Measurements from ENCODE around the gene AZIN2.
"Not testable (repeated sequence)": the region's sequence is repeated elsewhere in the genome, so short reads cannot be mapped to it uniquely, and the experiment has no call there.

The AZIN2 gene

DNA sequence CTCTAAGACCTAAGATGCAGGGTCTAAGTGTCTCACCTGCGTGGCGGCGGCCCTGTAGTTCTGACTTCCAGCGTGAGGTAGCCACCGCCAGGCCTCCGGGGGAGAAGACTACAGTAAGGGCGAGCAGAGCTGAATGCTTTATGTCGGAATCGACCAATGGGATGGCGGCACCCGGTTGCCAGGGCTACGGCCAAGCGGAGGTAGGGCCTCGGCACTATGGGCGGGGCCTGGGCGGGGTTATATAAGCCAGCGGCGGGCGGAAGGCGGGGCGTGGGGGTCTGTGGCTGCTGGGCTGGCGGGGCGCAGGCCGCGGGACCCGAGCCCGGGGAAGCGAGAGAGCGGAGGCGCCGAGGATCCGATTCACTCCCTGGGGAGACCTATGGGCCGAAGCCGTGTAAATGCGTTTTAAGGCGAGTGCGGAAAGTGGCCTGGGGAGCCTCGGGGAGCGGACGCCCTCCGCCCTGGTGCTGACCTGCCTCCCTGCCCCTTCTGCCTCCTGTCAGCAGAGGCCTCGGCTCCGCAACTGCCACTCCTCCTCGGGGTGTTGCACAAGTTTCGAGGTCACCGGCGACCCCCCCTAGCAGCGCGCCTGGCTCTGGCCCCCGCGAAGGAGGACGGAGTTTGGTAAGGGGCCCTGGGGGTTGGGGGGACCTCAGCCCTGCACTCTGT is at the start of gene AZIN2:
AZIN2 (plus strand) TSS at position 269 of the 669 bp plus-strand sequence. CDS start 1,097 bp downstream, outside the sequence.
- peak; percentile 96 for DNase-seq (ENCODE audit: low spot score)

GRCh38 chr1:33031506-33031905 is 49.4 kb upstream of the AZIN2 start:
- no peak for DNase-seq (ENCODE audit: low spot score)

- no peak for DNase-seq (ENCODE audit: low spot score)
Observed at GRCh38 chr1:33032126-33032869, 48.7 kb upstream of the AZIN2 start.

GRCh38 chr1:33036051-33036525 is 44.9 kb upstream of the AZIN2 start:
- DNase-seq (ENCODE audit: low spot score), result peak; percentile 58

- DNase-seq (ENCODE audit: low spot score), result peak; percentile 96
Observed at GRCh38 chr1:33036526-33037503, 44.1 kb upstream of the AZIN2 start, which contains the start of gene AK2. Gene AK2, minus strand, starts transcription at chr1:33036883. Its CDS starts 55 bp downstream, at chr1:33036828.

GRCh38 chr1:33039840-33040239 is 41.1 kb upstream of the AZIN2 start:
- no peak for DNase-seq (ENCODE audit: low spot score)

DNA sequence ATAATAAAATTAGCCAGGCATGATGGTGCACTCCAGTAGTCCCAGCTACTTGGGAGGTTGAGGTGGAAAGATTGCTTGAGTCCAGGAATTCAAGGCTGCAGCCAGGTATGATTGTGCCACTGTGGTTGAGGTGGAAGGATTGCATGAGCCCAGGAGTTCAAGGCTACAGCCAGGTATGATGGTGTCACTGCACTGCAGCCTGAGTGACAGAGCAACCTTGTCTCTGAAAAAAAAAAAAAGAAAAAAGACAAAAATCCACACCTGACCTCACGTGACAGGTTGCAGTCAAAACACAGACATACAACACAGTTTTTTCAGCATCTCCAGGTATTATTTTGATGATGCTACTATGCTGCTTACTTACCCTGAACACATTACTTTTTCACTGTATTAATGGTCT is 39.9 kb upstream of the AZIN2 start:
- DNase-seq (ENCODE audit: low spot score), result no peak

- DNase-seq (ENCODE audit: low spot score), result no peak
Observed at GRCh38 chr1:33042831-33043230, 38.1 kb upstream of the AZIN2 start.

DNA sequence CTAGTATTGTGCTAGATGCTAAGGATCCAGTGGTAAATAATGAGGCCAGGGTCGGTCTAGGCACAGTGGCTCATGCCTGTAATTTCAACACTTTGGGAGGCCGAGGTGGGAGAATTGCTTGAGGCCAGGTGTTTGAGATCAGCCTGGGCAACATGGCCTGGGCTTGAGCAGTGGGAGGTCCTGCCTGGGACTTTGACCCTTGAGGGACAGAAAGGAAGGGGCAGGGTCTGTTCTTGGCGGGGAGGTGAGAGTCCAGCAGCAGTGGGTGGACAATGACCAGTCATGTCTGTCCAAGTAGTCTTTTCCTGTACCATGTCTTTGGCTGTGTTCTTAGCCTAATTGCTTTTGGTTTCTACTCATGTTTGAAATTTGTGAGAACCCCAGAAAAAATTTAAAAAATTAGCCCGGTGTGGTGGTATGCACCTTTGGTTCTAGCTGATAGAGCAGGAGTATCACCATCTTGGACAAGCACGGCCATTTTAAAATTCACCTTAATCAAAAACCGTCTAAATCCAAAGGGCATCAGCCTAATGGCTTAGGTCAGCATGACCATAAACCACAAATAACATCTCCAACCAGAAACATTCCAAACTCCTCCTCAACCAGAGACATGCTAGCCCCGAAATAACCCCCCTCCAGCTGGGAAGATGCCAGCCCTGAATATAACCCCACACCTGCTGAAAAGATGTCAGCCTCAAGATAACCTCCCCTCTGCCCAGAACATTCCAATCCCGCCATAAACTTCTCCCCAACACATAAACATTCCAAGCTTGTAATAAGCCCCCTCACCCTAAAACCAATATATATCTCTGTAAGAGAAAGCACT is 37.5 kb upstream of the AZIN2 start:
- no peak for DNase-seq (ENCODE audit: low spot score)

GRCh38 chr1:33045246-33045645 is 35.7 kb upstream of the AZIN2 start:
- DNase-seq (ENCODE audit: low spot score), result no peak

- no peak for DNase-seq (ENCODE audit: low spot score)
Observed at GRCh38 chr1:33045814-33046213, 35.1 kb upstream of the AZIN2 start.

GRCh38 chr1:33046234-33046633 is 34.7 kb upstream of the AZIN2 start:
- DNase-seq (ENCODE audit: low spot score), result not testable (repeated sequence)

DNA sequence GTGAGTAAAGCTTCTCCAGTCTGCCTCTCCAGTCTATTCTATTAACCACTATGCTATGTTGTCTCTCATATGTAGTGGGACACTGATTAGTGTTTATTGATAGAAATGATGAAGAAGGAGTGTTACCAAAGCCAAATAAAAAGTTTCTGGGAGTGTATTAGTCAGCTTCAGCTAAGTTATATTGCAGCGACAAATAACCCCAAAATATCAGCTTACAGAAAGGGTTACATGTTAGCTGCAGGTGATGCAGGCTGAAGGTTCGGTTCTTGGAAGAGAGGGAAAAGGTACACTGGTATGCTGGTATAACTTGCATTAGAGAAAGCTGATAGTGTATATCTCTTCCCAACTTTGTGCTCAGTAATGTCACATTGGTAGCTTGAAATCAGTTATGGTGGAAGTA is 33.7 kb upstream of the AZIN2 start:
- DNase-seq (ENCODE audit: low spot score), result no peak

DNA sequence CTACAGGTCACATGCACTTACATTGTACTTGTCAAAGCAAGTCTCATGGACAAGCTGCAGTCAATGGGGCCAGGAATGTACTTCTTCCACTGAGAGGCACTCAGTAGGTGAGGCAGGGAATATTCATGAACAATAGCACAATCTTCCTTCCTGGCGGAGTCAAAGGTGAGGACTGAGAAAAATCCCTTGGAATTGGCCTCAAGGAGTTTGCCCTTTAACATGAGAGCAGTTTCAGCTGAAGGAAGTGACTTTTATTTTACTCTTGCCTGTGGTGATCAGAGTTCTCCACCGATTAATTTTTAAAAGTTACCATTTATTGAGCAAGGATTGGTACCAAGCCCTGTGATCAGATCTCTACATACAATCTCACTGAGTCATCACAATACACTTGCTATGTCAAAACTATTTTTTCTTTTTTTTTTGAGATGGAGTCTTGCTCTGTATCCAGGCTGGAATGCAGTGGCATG is 33.1 kb upstream of the AZIN2 start:
- no peak for DNase-seq (ENCODE audit: low spot score)

GRCh38 chr1:33048426-33048825 is 32.5 kb upstream of the AZIN2 start:
- DNase-seq (ENCODE audit: low spot score), result no peak

- DNase-seq (ENCODE audit: low spot score), result no peak
Observed at GRCh38 chr1:33049371-33049770, 31.6 kb upstream of the AZIN2 start.

GRCh38 chr1:33050221-33051076 is 30.5 kb upstream of the AZIN2 start:
- DNase-seq (ENCODE audit: low spot score), result no peak

DNA sequence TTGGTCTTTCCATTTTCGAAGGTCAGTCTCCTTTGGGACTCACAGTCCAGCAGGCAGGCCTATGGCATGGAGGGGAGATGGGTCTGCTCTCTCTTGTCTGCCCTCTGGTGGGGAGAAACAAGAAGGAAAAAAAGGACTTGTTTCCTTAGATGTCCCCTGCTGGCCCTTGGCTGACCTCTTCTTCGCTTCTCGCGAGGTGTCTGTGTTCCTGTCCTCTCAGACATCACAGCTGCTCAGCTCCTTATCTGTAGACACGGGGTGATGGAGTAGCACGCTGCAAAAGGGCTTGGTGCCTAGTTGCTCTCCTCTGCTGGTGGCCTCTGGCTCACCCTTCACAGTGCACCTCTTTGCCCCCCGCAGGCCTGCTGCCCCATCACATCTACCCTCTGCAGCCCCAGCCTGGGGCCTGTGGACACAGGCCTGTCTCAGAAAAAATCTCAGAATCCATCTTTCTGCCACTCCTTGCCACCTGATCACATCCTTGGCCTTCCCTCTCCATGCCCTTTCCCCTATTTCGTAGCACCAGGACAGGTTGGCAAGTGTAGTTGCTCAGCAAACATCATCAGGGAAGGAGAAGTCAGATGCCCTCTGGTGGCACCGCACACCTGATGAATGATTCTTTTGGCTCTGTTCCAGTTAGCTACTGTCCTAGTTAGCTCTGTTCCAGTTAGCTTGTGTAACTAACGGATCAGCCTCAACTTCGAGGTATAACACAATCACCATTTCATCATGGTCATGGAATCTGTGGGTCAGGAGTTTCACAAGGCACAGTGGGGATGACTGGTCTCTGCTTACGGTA is 25.5 kb upstream of the AZIN2 start:
- DNase-seq (ENCODE audit: low spot score), result peak; percentile 59

- no peak for DNase-seq (ENCODE audit: low spot score)
Observed at GRCh38 chr1:33056426-33056825, 24.5 kb upstream of the AZIN2 start.

All from COLO829 (cell line).